ENCODE results near the gene BHLHA15. TPM values are rescaled to one million over a fixed set of nuclear protein-coding genes. Genes with fewer than 3 reads are reported as not detected.

BHLHA15 gene
- total and polyA plus RNA-seq, 2 of the 8 experiments (the other 6 are each of a cell fraction or from before 2014, with no cell fraction given) = 1.1 to 2.7 TPM

DNA sequence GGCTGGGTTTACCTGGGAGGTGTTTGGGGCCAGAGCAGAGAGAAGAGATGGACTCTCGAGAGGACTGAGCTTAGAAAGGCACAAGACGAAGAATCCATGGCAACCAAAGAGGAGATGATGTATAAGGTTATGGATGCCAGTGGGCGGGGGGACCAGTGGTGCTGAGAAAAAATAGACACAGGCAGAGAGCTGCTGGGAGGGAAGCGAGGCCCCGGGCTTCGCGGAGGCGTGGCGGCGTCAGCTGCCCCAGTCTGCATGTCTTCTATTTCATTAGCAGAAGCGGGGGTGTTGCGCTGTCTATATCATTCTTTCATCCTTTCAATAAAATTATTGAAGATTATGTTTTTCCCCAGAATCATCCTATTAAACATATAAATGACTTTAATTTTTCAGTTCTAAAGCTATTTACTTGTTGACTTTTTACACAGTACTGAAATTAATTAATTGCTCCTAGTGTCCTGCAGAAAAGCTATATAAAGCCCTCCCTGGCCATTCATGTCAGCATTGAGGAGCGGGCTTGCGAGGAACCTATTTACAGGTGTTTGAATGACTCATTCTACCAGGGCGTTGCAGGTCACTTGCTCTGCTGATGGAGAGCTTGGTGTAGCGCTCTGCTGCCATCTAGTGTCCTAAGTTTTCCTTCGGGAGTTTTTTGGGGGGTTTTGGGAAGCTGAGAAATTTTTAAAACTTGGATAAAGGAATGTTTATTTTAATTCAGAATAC lies 42.9 kb upstream of the BHLHA15 start:
- H3K4me3 ChIP-seq (ENCODE audit: extremely low read depth in 1 of 4, insufficient read depth in 2 of 4, low read depth in 3 of 4, low read length in 4 of 4) = no peak overlapping the region
- H4K20me1 ChIP-seq (replicated peaks in 1 of 2; ENCODE audit: control insufficient read depth in 1 of 2, insufficient read depth in 2 of 2, low read length in 2 of 2) = peaks cover 6 to 13% of the 10 kb centered on the region in 2 experiments
- DNase-seq (ENCODE audit: low read depth in 1 of 2, low spot score in 2 of 2) = peak; percentile 39 to 78
- H2BK15ac ChIP-seq (ENCODE audit: low read length) = no peak overlapping the region
- H3K9me3 ChIP-seq (ENCODE audit: insufficient read depth in 2 of 2, low read depth in 1 of 2, low read length in 1 of 2) = no peaks in the 10 kb centered on the region
- WGBS, 2 experiments (ENCODE audit: extremely low coverage in 1 of 2, insufficient coverage in 1 of 2, insufficient read length in 1 of 2, insufficient replicate concordance in 2 of 2, low coverage in 1 of 2, low lambda C conversion rate in 2 of 2, missing lambda C conversion rate in 1 of 2) = 62% methylated on average over 16 of the region's 17 CpGs; no CpG with 5 or more reads in 1 of the 2 experiments
- POLR2A ChIA-PET (ENCODE audit: partially characterized antibody) = interaction anchor here (0.9 to 1.6 kb wide), 3 partner anchors 39 to 296 kb away, joined by 3 to 12 read pairs (median 4); partner anchors contain the start of gene ASNS
- FAIRE-seq = peak; percentile 78
- no peak overlapping the region for H2BK120ac ChIP-seq (replicated peaks; ENCODE audit: low read depth, low read length)
- H2AFZ ChIP-seq (ENCODE audit: low read length) = no peak overlapping the region
- no peak overlapping the region for H3K4me2 ChIP-seq (ENCODE audit: insufficient read depth in 1 of 2, low read depth in 2 of 2, low read length in 2 of 2)
- H3K4me1 ChIP-seq (replicated peaks in 1 of 4; ENCODE audit: control insufficient read depth in 3 of 4, insufficient read depth in 4 of 4, low read length in 3 of 4) = no peaks in the 10 kb centered on the region; a peak in 1 of 7 replicates
- H3K23me2 ChIP-seq (ENCODE audit: low read depth, low read length) = no peaks in the 10 kb centered on the region
- no peaks in the 10 kb centered on the region for H3K27me3 ChIP-seq (replicated peaks in 1 of 4; ENCODE audit: control insufficient read depth in 3 of 4, extremely low read depth in 1 of 4, insufficient read depth in 3 of 4, low read length in 3 of 4)
- H4K5ac ChIP-seq (ENCODE audit: insufficient read length, low read depth, low read length) = no peak overlapping the region
- H3K79me2 ChIP-seq (ENCODE audit: control insufficient read depth in 1 of 2, insufficient read depth in 2 of 2, low read length in 2 of 2) = 0 out of 4 replicates have a peak, but pooled peaks cover 0 to 4% of the 10 kb centered on the region in 2 experiments
- H3K18ac ChIP-seq (ENCODE audit: extremely low read depth, low read length) = no peak overlapping the region
- H2BK12ac ChIP-seq (ENCODE audit: low read depth, low read length) = no peak overlapping the region
- no peak overlapping the region for H3K27ac ChIP-seq (ENCODE audit: low read depth, low read length)
- H3K9ac ChIP-seq (replicated peaks in 1 of 4; ENCODE audit: extremely low read depth in 1 of 4, low read depth in 3 of 4, low read length in 3 of 4) = no peak overlapping the region; a peak in 1 of 7 replicates
- no peak overlapping the region for H2BK5ac ChIP-seq (ENCODE audit: low read depth, low read length)
- H3K4ac ChIP-seq (replicated peaks; ENCODE audit: insufficient read length, low read depth, low read length) = no peak overlapping the region
- H4K8ac ChIP-seq (ENCODE audit: extremely low read depth, insufficient read depth, low read length) = no peak overlapping the region; the same call in 1 of the 2 replicates
- H3K14ac ChIP-seq (ENCODE audit: insufficient read length) = no peak overlapping the region
- peaks cover 8% of the 10 kb centered on the region for H3K79me1 ChIP-seq (ENCODE audit: low read depth, low read length)
- H4K91ac ChIP-seq (replicated peaks; ENCODE audit: insufficient read length, low read length) = no peak overlapping the region
- no peak overlapping the region for H2BK20ac ChIP-seq (ENCODE audit: low read length)
- CTCF ChIA-PET (ENCODE audit: partially characterized antibody) = interaction anchor here (0.7 to 15.9 kb wide), 47 partner anchors 9 to 322 kb away, joined by 3 to 476 read pairs (median 4); partner anchors contain the start of gene LMTK2
- H3K23ac ChIP-seq (ENCODE audit: insufficient read length) = no peak overlapping the region
- H3K36me3 ChIP-seq (ENCODE audit: control insufficient read depth in 2 of 4, insufficient read depth in 4 of 4, low read length in 3 of 4) = peaks cover 0 to 11% (median 3%) of the 10 kb centered on the region in 4 experiments; a peak in 6 of 8 replicates
- H3K56ac ChIP-seq (replicated peaks; ENCODE audit: insufficient read length, low read depth, low read length) = no peak overlapping the region
- no peak overlapping the region for H2AK5ac ChIP-seq (ENCODE audit: low read depth, low read length)
- 0 out of 2 replicates have a peak, but pooled peaks have one; percentile 41 for TF ChIP-seq ATF2 (IDR thresholded peaks at IDR 0.05; ENCODE audit: low read length)
- TF ChIP-seq TEAD4 (IDR thresholded peaks at IDR 0.05; ENCODE audit: low read depth, low read length) = no peak
- peak; percentile 45 to 83 (median 68) for TF ChIP-seq CTCF (IDR thresholded peaks at IDR 0.05; ENCODE audit: control extremely low read depth in 1 of 3, insufficient read depth in 1 of 3, low read depth in 1 of 3, low read length in 3 of 3)
- peak; percentile 92 to 94 for TF ChIP-seq RAD21 (IDR thresholded peaks at IDR 0.05 in 1 of 2, conservative IDR thresholded peaks at IDR 0.05 in 1 of 2; ENCODE audit: low read depth in 2 of 2, low read length in 2 of 2)
- no peak for TF ChIP-seq HDAC2 (IDR thresholded peaks at IDR 0.05; ENCODE audit: borderline replicate concordance in 1 of 2, low read depth in 2 of 2, low read length in 2 of 2)

All from H1 (cell line).